Measurements from ENCODE around the gene DBNDD2. TPM values are rescaled to one million over a fixed set of nuclear protein-coding genes. Genes with fewer than 3 reads are reported as not detected.

The DBNDD2 gene
- total and polyA plus RNA-seq, 12 donors, result 2.1 to 71.1 (median 31.5) TPM

GRCh38 chr20:45409521-45410272, 1.6 kb downstream of the DBNDD2 start:
- Histone ChIP-seq H3K4me1 (replicated peaks in 1 of 2) (peaks cover 6 to 29% of the 10 kb centered on the region in 2 donors), H3K4me3 (no peak overlapping the region), H3K27ac (no peak overlapping the region), H3K9me3 (replicated peaks in 1 of 3) (no peaks in the 10 kb centered on the region), H3K27me3 (no peaks in the 10 kb centered on the region), H3K36me3 (replicated peaks in 1 of 2) (peaks cover 0 to 12% of the 10 kb centered on the region in 2 donors)
- no peak for DNase-seq
- TF ChIP-seq CTCF (IDR thresholded peaks at IDR 0.05) (no peak), POLR2A (IDR thresholded peaks at IDR 0.05) (no peak)
- intact Hi-C loops (cut with DNase I), result no loop called here
- WGBS, 4 donors, result 94 to 98% (median 97%) methylated on average over 7 of the region's 7 CpGs

GRCh38 chr20:45410887-45411286, 2.8 kb downstream of the DBNDD2 start:
- Histone ChIP-seq H3K36me3 (replicated peaks in 1 of 2) (peaks cover 0 to 12% of the 10 kb centered on the region in 2 donors), H3K4me3 (no peak overlapping the region), H3K27me3 (no peaks in the 10 kb centered on the region), H3K27ac (peak overlapping the region in 4 of 5 donors; percentile 33 to 59 (median 36)), H3K4me1 (replicated peaks in 1 of 2) (peaks cover under 1 to 29% of the 10 kb centered on the region in 2 donors), H3K9me3 (replicated peaks in 1 of 3) (no peaks in the 10 kb centered on the region)
- peak in 1 of 7 donors; percentile 47 for DNase-seq
- intact Hi-C loops (cut with DNase I), result no loop called here
- no peak for TF ChIP-seq CTCF (IDR thresholded peaks at IDR 0.05)
- TF ChIP-seq POLR2A (IDR thresholded peaks at IDR 0.05), result no peak
- 33 to 54% (median 40%) methylated on average over 8 of the region's 8 CpGs for WGBS, 4 donors

- no peak for DNase-seq
- TF ChIP-seq CTCF (IDR thresholded peaks at IDR 0.05) (no peak), POLR2A (IDR thresholded peaks at IDR 0.05) (no peak)
- intact Hi-C loops (cut with DNase I), result no loop called here
- Histone ChIP-seq H3K4me1 (replicated peaks in 1 of 2) (peaks cover 6 to 36% of the 10 kb centered on the region in 2 donors), H3K27ac (no peak overlapping the region), H3K36me3 (replicated peaks in 1 of 2) (peaks cover 0 to 12% of the 10 kb centered on the region in 2 donors), H3K4me3 (no peak overlapping the region), H3K27me3 (no peaks in the 10 kb centered on the region), H3K9me3 (replicated peaks in 1 of 3) (no peaks in the 10 kb centered on the region)
- 72 to 85% (median 76%) methylated on average over 5 of the region's 5 CpGs for WGBS, 4 donors
Observed at GRCh38 chr20:45412653-45413052, 4.6 kb downstream of the DBNDD2 start.

GRCh38 chr20:45413479-45413878, 5.4 kb downstream of the DBNDD2 start:
- Histone ChIP-seq H3K27ac (no peak overlapping the region), H3K4me1 (replicated peaks in 1 of 2) (peaks cover 6 to 30% of the 10 kb centered on the region in 2 donors), H3K4me3 (no peak overlapping the region), H3K36me3 (replicated peaks in 1 of 2) (peaks cover 0 to 12% of the 10 kb centered on the region in 2 donors), H3K9me3 (replicated peaks in 1 of 3) (no peaks in the 10 kb centered on the region), H3K27me3 (no peaks in the 10 kb centered on the region)
- DNase-seq, result no peak
- 69 to 86% (median 76%) methylated on average over 2 to 3 of the region's 3 CpGs for WGBS, 4 donors
- TF ChIP-seq POLR2A (IDR thresholded peaks at IDR 0.05), result no peak
- no peak for TF ChIP-seq CTCF (IDR thresholded peaks at IDR 0.05)
- intact Hi-C loops (cut with DNase I), result no loop called here

Data from adrenal gland (tissue), 12 donors.